HEK293T (cell line): Measurements from ENCODE around the gene TBC1D19.
"Not testable (repeated sequence)": the region's sequence is repeated elsewhere in the genome, so short reads cannot be mapped to it uniquely, and the experiment has no call there.

Source experiments
- CTCF ChIA-PET: fragments of 350-600 bp; formaldehyde crosslinking; extraction: SDS; loops from one replicate; lab custom pipeline; 2021; ENCODE audit warnings: antibody characterized with exemption, inconsistent platforms; lab: Yijun Ruan, JAX
- POLR2A ChIA-PET: fragments of 350-600 bp; formaldehyde crosslinking; extraction: SDS; loops from one replicate; lab custom pipeline; 2020; ENCODE audit warnings: antibody characterized with exemption, inconsistent platforms; lab: Yijun Ruan, JAX
- DNase-seq: peaks from one replicate; pipeline ENCODE4 v3.0.0; 2012; ENCODE audit warnings: mixed read lengths; ENCODE audit errors: extremely low spot score
- ARNT ChIP-seq: fragments of 450-650 bp; IDR thresholded peaks from 2 replicates; pipeline ENCODE4 v1.6.1; 2017; ENCODE audit warnings: mild to moderate bottlenecking
- BHLHE40 ChIP-seq: fragments of 450-650 bp; IDR thresholded peaks from 2 replicates; pipeline ENCODE4 v1.6.1; 2016; ENCODE audit warnings: mild to moderate bottlenecking, moderate library complexity, borderline replicate concordance
- CTBP1 ChIP-seq: fragments of 450-650 bp; IDR thresholded peaks from 2 replicates; pipeline ENCODE4 v1.6.1; 2016; ENCODE audit warnings: borderline replicate concordance
- ELF4 ChIP-seq: fragments of 450-650 bp; IDR thresholded peaks from 2 replicates; pipeline ENCODE4 v1.6.1; 2017; ENCODE audit warnings: antibody characterized with exemption
- FOXA1 ChIP-seq: fragments of 450-650 bp; IDR thresholded peaks from 2 replicates; pipeline ENCODE4 v1.6.1; 2016; ENCODE audit warnings: mild to moderate bottlenecking
- FOXK2 ChIP-seq: fragments of 450-650 bp; IDR thresholded peaks from 2 replicates; pipeline ENCODE4 v1.6.1; 2016; ENCODE audit warnings: mild to moderate bottlenecking
- FOXM1 ChIP-seq: fragments of 450-650 bp; IDR thresholded peaks from 2 replicates; pipeline ENCODE4 v1.6.1; 2017; ENCODE audit warnings: mild to moderate bottlenecking, borderline replicate concordance
- HDGF ChIP-seq: fragments of 450-650 bp; IDR thresholded peaks from 2 replicates; pipeline ENCODE4 v1.6.1; 2017; ENCODE audit warnings: antibody characterized with exemption, borderline replicate concordance
- L3MBTL2 ChIP-seq: fragments of 450-650 bp; conservative IDR thresholded peaks from 2 replicates; pipeline ENCODE4 v1.6.1; 2016; ENCODE audit warnings: mild to moderate bottlenecking
- LEF1 ChIP-seq: fragments of 450-650 bp; IDR thresholded peaks from 2 replicates; pipeline ENCODE4 v1.6.1; 2017; ENCODE audit warnings: mild to moderate bottlenecking, borderline replicate concordance
- NFRKB ChIP-seq: fragments of 450-650 bp; IDR thresholded peaks from 2 replicates; pipeline ENCODE4 v1.6.1; 2016; ENCODE audit warnings: mild to moderate bottlenecking, moderate library complexity
- PKNOX1 ChIP-seq: fragments of 450-650 bp; IDR thresholded peaks from 2 replicates; pipeline ENCODE4 v1.6.1; 2016
- SP1 ChIP-seq: fragments of 450-650 bp; IDR thresholded peaks from 2 replicates; pipeline ENCODE4 v1.6.1; 2017
- SUZ12 ChIP-seq: fragments of 450-650 bp; IDR thresholded peaks from 2 replicates; pipeline ENCODE4 v1.6.1; 2016; ENCODE audit warnings: mild to moderate bottlenecking
- TARDBP ChIP-seq: fragments of 450-650 bp; IDR thresholded peaks from 2 replicates; pipeline ENCODE4 v1.6.1; 2016
- ZNF384 ChIP-seq: fragments of 450-650 bp; IDR thresholded peaks from 2 replicates; pipeline ENCODE4 v1.6.1; 2016

Gene TBC1D19

GRCh38 chr4:26648260-26648659, 64.4 kb downstream of the TBC1D19 start:
- DNase-seq: no peak
- no peak for TF ChIP-seq SUZ12
- TF ChIP-seq BHLHE40: no peak
- no peak for TF ChIP-seq ZNF384
- no peak for TF ChIP-seq L3MBTL2
- no peak for TF ChIP-seq FOXK2
- TF ChIP-seq ARNT: no peak
- TF ChIP-seq ELF4: no peak
- no peak for TF ChIP-seq TARDBP
- no peak for TF ChIP-seq HDGF
- no peak for TF ChIP-seq NFRKB
- ChIA-PET POLR2A (no interaction called here), CTCF (no interaction called here)

- ChIA-PET CTCF (no interaction called here), POLR2A (no interaction called here)
- TF ChIP-seq PKNOX1 (no peak), TARDBP (no peak), FOXK2 (no peak), ARNT (no peak), CTBP1 (no peak), ZNF384 (no peak), FOXA1 (no peak), L3MBTL2 (no peak), HDGF (no peak), FOXM1 (no peak), SUZ12 (no peak), BHLHE40 (no peak), SP1 (no peak), ELF4 (no peak)
- no peak for DNase-seq
Observed at GRCh38 chr4:26660261-26660660, 76.4 kb downstream of the TBC1D19 start.

- ChIA-PET POLR2A (no interaction called here), CTCF (no interaction called here)
- no peak for TF ChIP-seq SUZ12
- TF ChIP-seq ZNF384: no peak
- no peak for TF ChIP-seq ELF4
- no peak for TF ChIP-seq PKNOX1
- no peak for TF ChIP-seq FOXK2
- DNase-seq: no peak
Observed at GRCh38 chr4:26663888-26664287, 80.0 kb downstream of the TBC1D19 start.

- POLR2A ChIA-PET: no interaction called here
- CTCF ChIA-PET: interaction anchor here (0.6 kb wide), 1 partner anchor 47 kb away, joined by 3 read pairs; no protein-coding TSS in a partner anchor
- DNase-seq: no peak
Observed at GRCh38 chr4:26670903-26671537, 87.1 kb downstream of the TBC1D19 start.

GRCh38 chr4:26679040-26679695, 95.3 kb downstream of the TBC1D19 start:
- DNase-seq, POLR2A ChIA-PET, CTCF ChIA-PET: not testable (repeated sequence)

More at GRCh38 chr4:26670903-26671537, 87.1 kb downstream of the TBC1D19 start:
- TF ChIP-seq FOXK2: no peak
- TF ChIP-seq HDGF: no peak
- TF ChIP-seq SUZ12: no peak
- TF ChIP-seq ARNT: no peak
- TF ChIP-seq CTBP1: no peak
- TF ChIP-seq TARDBP: no peak
- no peak for TF ChIP-seq L3MBTL2
- no peak for TF ChIP-seq FOXA1
- no peak for TF ChIP-seq FOXM1

GRCh38 chr4:26682436-26682835, 98.6 kb downstream of the TBC1D19 start:
- POLR2A ChIA-PET: no interaction called here
- no peak for DNase-seq
- TF ChIP-seq CTBP1: no peak
- no peak for TF ChIP-seq ZNF384
- TF ChIP-seq SUZ12: no peak
- TF ChIP-seq L3MBTL2: no peak
- no peak for TF ChIP-seq ARNT
- TF ChIP-seq FOXA1: no peak
- no peak for TF ChIP-seq HDGF
- TF ChIP-seq FOXK2: no peak
- TF ChIP-seq LEF1: no peak
- CTCF ChIA-PET: no interaction called here

- TF ChIP-seq ELF4 (no peak), FOXM1 (no peak)
- no peak for DNase-seq
- POLR2A ChIA-PET: no interaction called here
- CTCF ChIA-PET: interaction anchor here (0.9 kb wide), 1 partner anchor 38 kb away, joined by 3 read pairs; no protein-coding TSS in a partner anchor
Observed at GRCh38 chr4:26685250-26685649, 101.4 kb downstream of the TBC1D19 start.

- DNase-seq: no peak
- ChIA-PET CTCF (no interaction called here), POLR2A (no interaction called here)
- TF ChIP-seq TARDBP (no peak), HDGF (no peak), CTBP1 (no peak), ELF4 (no peak), ARNT (no peak), SP1 (no peak), PKNOX1 (no peak), L3MBTL2 (no peak), ZNF384 (no peak), FOXM1 (no peak), LEF1 (no peak)
Observed at GRCh38 chr4:26687728-26688127, 103.8 kb downstream of the TBC1D19 start.
